ENCODE data around the gene POLRMT. TPM values are rescaled to one million over a fixed set of nuclear protein-coding genes. Genes with fewer than 3 reads are reported as not detected.

The POLRMT gene
- total and polyA plus RNA-seq, 9 donors = 13.5 to 52.3 (median 40.6) TPM

DNA sequence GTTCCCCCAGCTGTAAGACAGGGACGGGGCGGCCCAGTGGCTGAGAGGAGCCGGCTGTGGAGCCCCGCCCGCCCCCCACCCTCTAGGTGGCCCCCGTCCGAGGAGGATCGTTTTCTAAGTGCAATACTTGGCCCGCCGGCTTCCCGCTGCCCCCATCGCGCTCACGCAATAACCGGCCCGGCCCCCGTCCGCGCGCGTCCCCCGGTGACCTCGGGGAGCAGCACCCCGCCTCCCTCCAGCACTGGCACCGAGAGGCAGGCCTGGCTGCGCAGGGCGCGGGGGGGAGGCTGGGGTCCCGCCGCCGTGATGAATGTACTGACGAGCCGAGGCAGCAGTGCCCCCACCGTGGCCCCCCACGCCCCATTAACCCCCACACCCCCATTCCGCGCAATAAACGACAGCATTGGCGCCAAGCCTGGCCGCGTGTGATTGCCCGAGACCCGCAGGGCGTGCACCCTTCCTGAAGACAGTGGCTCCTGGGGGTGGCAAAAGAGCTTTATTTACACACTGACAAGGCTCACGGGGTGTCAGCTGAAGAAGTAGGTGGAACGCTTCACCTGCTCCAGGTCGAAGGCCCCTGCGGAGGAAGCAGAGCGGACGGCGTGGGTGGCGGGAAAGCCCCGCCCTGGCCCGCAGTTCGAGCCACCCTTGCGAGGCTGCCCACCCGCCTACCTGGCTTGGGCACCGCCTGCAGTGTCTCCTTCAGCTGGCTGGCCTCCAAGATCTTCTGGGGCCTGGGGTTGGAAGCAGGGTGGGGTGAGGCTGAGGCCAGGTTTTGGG lies 16.4 kb downstream of the POLRMT start:
- no peaks in the 10 kb centered on the region for H3K27me3 ChIP-seq
- no peak overlapping the region for H3K4me3 ChIP-seq
- no peak overlapping the region for H3K27ac ChIP-seq
- no peaks in the 10 kb centered on the region for H3K9me3 ChIP-seq
- TF ChIP-seq, protein P1, sequence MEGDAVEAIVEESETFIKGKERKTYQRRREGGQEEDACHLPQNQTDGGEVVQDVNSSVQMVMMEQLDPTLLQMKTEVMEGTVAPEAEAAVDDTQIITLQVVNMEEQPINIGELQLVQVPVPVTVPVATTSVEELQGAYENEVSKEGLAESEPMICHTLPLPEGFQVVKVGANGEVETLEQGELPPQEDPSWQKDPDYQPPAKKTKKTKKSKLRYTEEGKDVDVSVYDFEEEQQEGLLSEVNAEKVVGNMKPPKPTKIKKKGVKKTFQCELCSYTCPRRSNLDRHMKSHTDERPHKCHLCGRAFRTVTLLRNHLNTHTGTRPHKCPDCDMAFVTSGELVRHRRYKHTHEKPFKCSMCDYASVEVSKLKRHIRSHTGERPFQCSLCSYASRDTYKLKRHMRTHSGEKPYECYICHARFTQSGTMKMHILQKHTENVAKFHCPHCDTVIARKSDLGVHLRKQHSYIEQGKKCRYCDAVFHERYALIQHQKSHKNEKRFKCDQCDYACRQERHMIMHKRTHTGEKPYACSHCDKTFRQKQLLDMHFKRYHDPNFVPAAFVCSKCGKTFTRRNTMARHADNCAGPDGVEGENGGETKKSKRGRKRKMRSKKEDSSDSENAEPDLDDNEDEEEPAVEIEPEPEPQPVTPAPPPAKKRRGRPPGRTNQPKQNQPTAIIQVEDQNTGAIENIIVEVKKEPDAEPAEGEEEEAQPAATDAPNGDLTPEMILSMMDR (IDR thresholded peaks at IDR 0.05) = no peak
- no peak for TF ChIP-seq EP300 (IDR thresholded peaks at IDR 0.05)
- no peak for TF ChIP-seq POLR2A (IDR thresholded peaks at IDR 0.05)
- DNase-seq = no peak
- peaks cover 3% of the 10 kb centered on the region for H3K4me1 ChIP-seq (ENCODE audit: insufficient read depth)
- 83 to 93% (median 86%) methylated on average over 32 to 58 of the region's 58 CpGs for WGBS, 3 donors
- intact Hi-C loops (cut with DNase I) = no loop called here
- no peaks in the 10 kb centered on the region for H3K36me3 ChIP-seq

DNA sequence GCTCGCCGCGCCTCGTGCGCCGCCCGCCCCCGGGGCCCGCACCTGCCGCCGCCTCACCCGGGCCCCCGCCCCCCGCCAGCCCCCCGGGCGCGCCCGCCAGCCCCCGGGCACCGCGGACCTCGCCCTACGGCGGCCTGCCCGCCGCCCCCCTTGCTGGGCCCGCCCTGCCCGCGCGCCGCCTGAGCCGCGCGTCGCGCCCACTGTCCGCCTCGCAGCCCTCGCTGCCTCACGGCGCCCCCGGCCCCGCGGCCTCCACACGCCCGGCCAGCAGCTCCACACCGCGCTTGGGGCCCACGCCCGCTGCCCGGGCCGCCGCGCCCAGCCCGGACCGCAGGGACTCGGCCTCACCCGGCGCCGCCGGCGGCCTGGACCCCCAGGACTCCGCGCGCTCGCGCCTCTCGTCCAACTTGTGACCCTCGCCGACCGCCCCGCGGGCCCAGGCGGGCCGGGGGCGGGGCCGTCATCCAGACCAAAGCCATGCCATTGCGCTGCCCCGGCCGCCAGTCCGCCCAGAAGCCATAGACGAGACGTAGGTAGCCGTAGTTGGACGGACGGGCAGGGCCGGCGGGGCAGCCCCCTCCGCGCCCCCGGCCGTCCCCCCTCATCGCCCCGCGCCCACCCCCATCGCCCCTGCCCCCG lies 17.2 kb downstream of the POLRMT start:
- Histone ChIP-seq H3K27ac (no peak overlapping the region), H3K27me3 (no peaks in the 10 kb centered on the region), H3K36me3 (no peaks in the 10 kb centered on the region), H3K9me3 (no peaks in the 10 kb centered on the region), H3K4me1 (ENCODE audit: insufficient read depth) (peaks cover 3% of the 10 kb centered on the region), H3K4me3 (no peak overlapping the region)
- 9 to 22% (median 13%) methylated on average over 40 to 78 of the region's 97 CpGs for WGBS, 3 donors
- TF ChIP-seq EP300 (IDR thresholded peaks at IDR 0.05) (no peak), POLR2A (IDR thresholded peaks at IDR 0.05) (no peak)
- TF ChIP-seq, protein P1 (IDR thresholded peaks at IDR 0.05) = no peak
- DNase-seq = no peak
- intact Hi-C loops (cut with DNase I) = no loop called here

DNA sequence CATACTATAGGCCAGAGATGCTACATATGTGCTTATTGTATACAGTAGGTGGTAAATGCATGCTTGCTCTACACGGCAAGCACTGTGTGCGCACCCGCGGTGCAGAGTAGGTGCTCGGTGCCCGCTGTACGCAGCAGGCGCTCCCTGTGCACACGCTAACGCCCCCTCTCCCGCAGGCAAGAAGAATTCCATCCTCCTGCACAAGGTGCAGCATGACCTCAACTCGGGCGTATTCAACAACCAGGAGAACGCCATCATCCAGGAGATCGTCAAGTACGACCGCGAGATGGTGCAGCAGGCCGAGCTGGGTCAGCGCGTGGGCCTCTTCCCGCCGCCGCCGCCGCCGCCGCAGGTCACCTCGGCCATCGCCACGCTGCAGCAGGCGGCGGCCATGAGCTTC lies 17.7 kb downstream of the POLRMT start:
- no peak for DNase-seq
- intact Hi-C loops (cut with DNase I) = no loop called here
- Histone ChIP-seq H3K36me3 (no peaks in the 10 kb centered on the region), H3K27ac (no peak overlapping the region), H3K4me3 (no peak overlapping the region), H3K9me3 (no peaks in the 10 kb centered on the region), H3K4me1 (ENCODE audit: insufficient read depth) (peaks cover 5% of the 10 kb centered on the region), H3K27me3 (no peaks in the 10 kb centered on the region)
- TF ChIP-seq POLR2A (IDR thresholded peaks at IDR 0.05) (no peak), EP300 (IDR thresholded peaks at IDR 0.05) (no peak)
- TF ChIP-seq, protein P1 (IDR thresholded peaks at IDR 0.05) = no peak
- WGBS, 3 donors = 21 to 30% (median 23%) methylated on average over 27 to 33 of the region's 33 CpGs

DNA sequence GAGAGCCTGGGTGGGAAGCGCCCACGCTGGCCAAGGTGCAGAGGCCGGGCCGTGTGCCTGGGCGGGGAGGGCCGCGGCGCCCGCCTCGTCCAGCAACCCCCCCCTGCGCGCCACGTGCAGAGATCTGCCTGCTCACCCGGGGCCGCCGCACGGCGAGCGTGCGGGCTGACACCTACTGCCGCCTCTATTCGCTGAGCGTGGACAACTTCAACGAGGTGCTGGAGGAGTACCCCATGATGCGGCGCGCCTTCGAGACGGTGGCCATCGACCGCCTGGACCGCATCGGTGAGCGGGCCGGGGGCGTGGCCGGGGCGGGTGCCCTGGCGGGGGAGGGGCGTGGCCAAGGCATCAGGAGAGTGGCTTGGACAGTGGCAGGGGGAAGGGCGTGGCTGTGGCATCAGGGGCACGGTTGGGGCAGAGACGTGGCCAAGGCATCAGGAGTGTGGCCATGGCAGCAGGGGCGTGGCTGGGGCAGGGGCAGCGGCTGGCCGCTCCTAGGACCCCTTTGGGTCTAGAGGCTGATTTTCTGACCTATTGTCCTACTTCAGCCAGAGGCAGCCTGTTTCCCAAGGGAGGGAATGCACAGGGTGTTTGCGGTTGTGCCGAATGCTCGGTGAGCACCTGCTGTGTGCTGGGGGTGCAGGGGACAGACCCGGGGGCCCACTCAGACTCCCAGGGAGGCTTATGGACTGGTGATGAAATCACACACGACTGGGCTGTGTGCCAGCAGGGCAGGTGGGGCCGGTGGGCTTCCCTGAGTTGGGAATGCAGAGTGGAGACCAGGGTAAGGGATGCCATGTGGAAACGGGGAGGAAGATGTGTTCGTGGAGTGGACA lies 19.4 kb downstream of the POLRMT start:
- Histone ChIP-seq H3K9me3 (no peaks in the 10 kb centered on the region), H3K4me3 (no peak overlapping the region), H3K4me1 (ENCODE audit: insufficient read depth) (peaks cover 9% of the 10 kb centered on the region), H3K36me3 (no peaks in the 10 kb centered on the region), H3K27ac (no peak overlapping the region), H3K27me3 (no peaks in the 10 kb centered on the region)
- WGBS, 3 donors = 76 to 81% (median 78%) methylated on average over 53 to 54 of the region's 54 CpGs
- TF ChIP-seq, protein P1 (IDR thresholded peaks at IDR 0.05) = no peak
- TF ChIP-seq POLR2A (IDR thresholded peaks at IDR 0.05) = no peak
- no peak for DNase-seq
- intact Hi-C loops (cut with DNase I) = no loop called here
